ENCODE data around the gene PRR20C.
"Not testable (repeated sequence)": the region's sequence is repeated elsewhere in the genome, so short reads cannot be mapped to it uniquely, and the experiment has no call there.

The PRR20C gene

DNA sequence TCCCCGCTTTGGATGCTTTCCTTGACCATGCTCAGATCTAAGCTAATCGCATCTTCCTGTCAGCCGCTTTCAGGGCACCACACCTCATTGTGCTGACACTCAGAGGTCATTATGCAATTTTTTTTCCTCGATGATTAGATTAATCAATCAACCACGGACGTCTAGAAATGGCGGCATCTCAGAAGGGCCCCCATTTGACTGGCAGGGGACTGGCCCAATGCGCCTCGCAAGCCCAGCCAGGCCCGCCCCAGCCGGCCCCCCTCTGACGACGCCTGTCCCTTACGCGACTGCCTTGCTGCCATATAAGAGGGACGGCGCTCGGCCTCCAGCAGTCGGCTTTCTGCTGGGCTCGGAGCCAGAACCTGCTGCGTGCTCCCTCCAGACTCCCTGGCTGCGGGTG is at the start of gene PRR20C:
Gene PRR20C, plus strand, starts transcription at position 301 of the 400 bp plus-strand sequence. CDS start 387 bp downstream, outside the sequence.
- not testable (repeated sequence) for DNase-seq

DNA sequence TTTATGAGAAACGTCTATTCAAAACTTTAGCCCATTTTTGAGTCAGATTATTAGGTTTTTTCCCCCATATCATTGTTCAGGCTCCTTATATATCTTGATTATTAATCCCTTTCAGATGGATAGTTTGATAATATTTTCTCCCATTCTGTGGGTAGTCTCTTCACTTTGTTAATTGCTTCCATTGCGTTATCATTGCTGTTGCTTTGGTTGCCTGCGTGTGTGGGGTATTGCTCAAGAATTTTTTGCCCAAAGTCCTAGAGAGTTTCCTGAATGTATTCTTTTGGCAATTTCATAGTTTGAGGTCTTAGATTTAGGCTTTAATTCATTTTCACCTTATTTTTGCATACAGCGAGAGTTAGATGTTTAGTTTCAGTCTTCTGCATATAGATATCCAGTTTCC is 38.9 kb upstream of the PRR20C start:
- no peak for DNase-seq

DNA sequence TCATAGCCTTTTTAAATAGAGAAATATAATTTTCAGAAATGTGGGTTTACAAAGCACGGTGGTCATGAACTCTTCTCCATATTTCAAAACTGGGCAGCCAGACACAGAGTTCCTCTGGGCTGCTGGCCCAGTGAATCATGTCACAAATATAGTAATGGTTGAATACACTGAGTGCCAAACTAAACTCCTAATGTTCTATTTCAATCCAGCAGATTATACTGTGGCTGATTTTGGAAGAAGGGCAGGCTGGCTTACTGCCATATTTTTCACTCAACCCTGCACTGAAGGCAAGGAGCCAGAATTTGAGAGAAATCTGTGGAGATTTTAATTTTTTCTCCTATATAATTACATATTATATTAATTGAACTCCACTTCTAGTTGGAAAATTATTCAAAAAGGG is 30.2 kb upstream of the PRR20C start:
- DNase-seq = no peak

DNA sequence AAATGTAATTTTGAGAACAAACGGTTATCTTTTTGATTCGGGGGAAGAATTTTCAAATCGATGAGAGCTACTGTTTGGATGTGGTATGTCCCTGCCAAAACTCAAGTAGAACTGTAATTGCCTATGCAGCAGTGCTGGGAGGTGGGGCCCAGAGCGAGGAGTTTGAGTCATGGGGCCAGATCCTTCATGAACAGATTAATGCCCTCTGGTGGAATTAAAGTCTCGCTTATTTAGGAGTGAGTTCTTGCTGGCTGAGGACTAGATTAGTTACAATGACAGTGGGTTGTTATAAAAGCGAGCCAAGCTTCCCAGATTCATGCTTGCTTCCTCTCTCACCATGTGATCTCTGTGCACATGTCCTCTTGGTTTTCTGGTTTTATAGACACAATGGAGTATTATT is 25.0 kb upstream of the PRR20C start:
- DNase-seq = no peak

DNA sequence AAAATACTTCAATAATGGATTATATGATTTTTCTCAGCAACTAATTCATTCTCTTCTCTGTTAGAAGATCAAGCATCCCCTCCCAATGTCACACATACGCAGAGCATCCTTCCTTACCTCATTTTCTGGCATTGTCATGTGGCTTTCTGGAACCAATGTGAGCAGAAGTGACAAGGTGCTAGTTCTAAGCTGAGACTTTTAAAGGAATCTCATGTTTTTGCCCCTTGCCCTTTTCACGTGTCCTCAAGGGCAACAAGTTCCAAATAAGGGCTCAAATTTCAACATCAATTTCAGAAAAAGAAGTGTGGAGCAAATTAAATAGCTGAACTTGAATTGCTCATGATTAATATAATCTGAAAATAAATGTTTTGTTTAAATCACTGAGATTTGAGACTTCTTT is 17.8 kb upstream of the PRR20C start:
- DNase-seq = no peak

DNA sequence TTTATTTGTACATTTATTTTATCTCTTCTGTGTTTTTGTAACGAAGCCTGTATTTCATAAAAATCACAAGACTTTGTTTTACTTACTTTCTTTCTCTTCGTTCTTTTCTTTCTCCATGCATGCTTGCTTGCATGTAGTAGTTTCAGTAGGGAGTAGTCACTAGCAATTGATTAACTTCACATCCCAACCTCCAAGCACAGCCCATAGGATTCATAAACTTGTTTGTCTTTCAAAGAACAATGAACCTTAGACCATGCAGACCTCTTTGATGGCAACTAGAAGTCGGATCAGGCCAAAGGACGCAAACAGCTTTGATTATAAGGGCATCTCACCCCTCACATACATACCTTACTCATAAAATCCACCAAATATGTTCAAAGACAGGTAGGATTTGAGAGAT is 16.3 kb upstream of the PRR20C start:
- DNase-seq = no peak

DNA sequence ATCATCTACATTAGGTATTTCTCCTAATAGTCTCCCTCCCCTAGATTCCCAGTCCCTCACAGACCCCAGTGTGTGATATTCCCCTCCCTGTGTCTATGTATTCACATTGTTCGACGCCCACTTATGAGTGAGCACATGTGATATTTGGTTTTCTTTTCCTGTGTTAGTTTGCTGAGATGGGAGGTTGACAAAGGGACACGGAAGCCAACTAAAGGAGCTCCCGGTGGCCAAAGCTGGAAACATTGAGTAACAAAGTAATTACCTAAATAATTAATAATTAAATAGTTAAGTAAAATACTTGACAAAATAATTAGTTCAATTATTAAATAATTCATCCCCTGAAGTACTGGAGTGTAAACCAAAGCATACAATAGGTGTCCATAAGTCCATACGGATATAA is 14.9 kb upstream of the PRR20C start:
- no peak for DNase-seq

DNA sequence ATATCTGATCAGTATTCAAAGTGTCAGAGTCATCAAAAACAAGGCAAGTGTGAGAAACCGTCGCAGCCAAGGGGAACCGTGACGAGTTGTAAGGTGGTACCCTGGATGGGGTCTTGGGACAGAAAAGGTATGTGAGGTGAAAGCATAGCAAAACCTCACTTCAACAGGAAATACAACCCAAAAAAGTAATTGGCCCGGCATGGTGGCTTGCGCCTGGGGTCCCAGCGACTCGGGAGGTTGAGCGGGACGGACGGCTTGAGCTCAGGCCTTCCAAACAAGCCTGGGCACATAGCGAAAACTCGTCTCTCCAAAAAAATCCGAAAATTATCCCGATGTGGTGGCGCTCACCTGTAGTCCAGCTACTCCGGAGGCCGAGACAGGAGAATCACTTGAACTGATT is 14.1 kb upstream of the PRR20C start:
- DNase-seq = not testable (repeated sequence)

GRCh38 chr13:57140235-57140968 is 13.5 kb upstream of the PRR20C start, which contains the start of gene PRR20A:
Gene PRR20A (plus strand): TSS chr13:57140918. CDS start chr13:57141305, 387 bp downstream.
- not testable (repeated sequence) for DNase-seq

GRCh38 chr13:57147188-57147587 is 6.7 kb upstream of the PRR20C start, which contains the start of gene PRR20B:
Gene PRR20B (plus strand): TSS chr13:57147488. CDS start chr13:57147875, 387 bp downstream.
- not testable (repeated sequence) for DNase-seq

- not testable (repeated sequence) for DNase-seq
Measured at GRCh38 chr13:57148106-57148505, 5.8 kb upstream of the PRR20C start.

GRCh38 chr13:57160332-57160731 is 6.5 kb downstream of the PRR20C start, which contains the start of gene PRR20D:
Gene PRR20D (plus strand): TSS chr13:57160632. CDS start chr13:57161019, 387 bp downstream.
- not testable (repeated sequence) for DNase-seq

GRCh38 chr13:57166897-57167296 is 13.0 kb downstream of the PRR20C start, which contains the start of gene PRR20E:
Gene PRR20E (plus strand): TSS chr13:57167197. CDS start chr13:57167584, 387 bp downstream.
- not testable (repeated sequence) for DNase-seq

GRCh38 chr13:57191667-57192066 is 37.8 kb downstream of the PRR20C start:
- no peak for DNase-seq
